Ishikawa (cell line): ENCODE data around the gene REXO2.

ENCODE experiments used
- CEBPB ChIP-seq: IDR thresholded peaks from 2 replicates; pipeline ENCODE4 v1.6.1; 2012
- CREB1 ChIP-seq: IDR thresholded peaks from 2 replicates; pipeline ENCODE4 v1.6.1; 2012; ENCODE audit warnings: low read depth
- EGR1 ChIP-seq: IDR thresholded peaks from 2 replicates; pipeline ENCODE4 v1.6.1; 2012
- EP300 ChIP-seq: IDR thresholded peaks from 2 replicates; pipeline ENCODE4 v1.6.1; 2012; ENCODE audit warnings: borderline replicate concordance
- FOXM1 ChIP-seq: IDR thresholded peaks from 2 replicates; pipeline ENCODE4 v1.6.1; 2012; ENCODE audit warnings: low read depth, borderline replicate concordance
- MAX ChIP-seq: IDR thresholded peaks from 2 replicates; pipeline ENCODE4 v1.6.1; 2012
- NFIC ChIP-seq: IDR thresholded peaks from 2 replicates; pipeline ENCODE4 v1.6.1; 2012
- RAD21 ChIP-seq: IDR thresholded peaks from 2 replicates; pipeline ENCODE4 v1.6.1; 2012; ENCODE audit warnings: low read depth
- REST ChIP-seq: IDR thresholded peaks from 2 replicates; pipeline ENCODE4 v1.6.1; 2012; ENCODE audit warnings: low read depth, mild to moderate bottlenecking
- TAF1 ChIP-seq: IDR thresholded peaks from 2 replicates; pipeline ENCODE4 v1.6.1; 2012; ENCODE audit warnings: low read depth, mild to moderate bottlenecking
- TCF12 ChIP-seq: IDR thresholded peaks from 2 replicates; pipeline ENCODE4 v1.6.1; 2012; ENCODE audit warnings: low read depth
- TEAD4 ChIP-seq: IDR thresholded peaks from 2 replicates; pipeline ENCODE4 v1.6.1; 2012
- USF1 ChIP-seq: IDR thresholded peaks from 2 replicates; pipeline ENCODE4 v1.6.1; 2012
- YY1 ChIP-seq: IDR thresholded peaks from 2 replicates; pipeline ENCODE4 v1.6.1; 2012; ENCODE audit warnings: low read depth
- ZBTB7A ChIP-seq: IDR thresholded peaks from 2 replicates; pipeline ENCODE4 v1.6.1; 2012; ENCODE audit warnings: low read depth

Gene REXO2

GRCh38 chr11:114472661-114473060 lies 33.4 kb downstream of the REXO2 start:
- TF ChIP-seq EGR1 (no peak), USF1 (no peak), TEAD4 (no peak)

GRCh38 chr11:114478001-114478410 lies 38.7 kb downstream of the REXO2 start:
- no peak for TF ChIP-seq TEAD4
- no peak for TF ChIP-seq EP300
- TF ChIP-seq USF1: no peak
- TF ChIP-seq NFIC: no peak
- no peak for TF ChIP-seq RAD21
- TF ChIP-seq FOXM1: no peak
- no peak for TF ChIP-seq TAF1
- no peak for TF ChIP-seq YY1
- no peak for TF ChIP-seq TCF12
- no peak for TF ChIP-seq REST
- no peak for TF ChIP-seq MAX
- TF ChIP-seq CREB1: no peak
- TF ChIP-seq ZBTB7A: no peak
- TF ChIP-seq CEBPB: no peak
- TF ChIP-seq EGR1: no peak

- no peak for TF ChIP-seq NFIC
- TF ChIP-seq RAD21: peak; percentile 29; the same call in 1 of the 2 replicates
Measured at GRCh38 chr11:114478768-114479167, 39.5 kb downstream of the REXO2 start.

GRCh38 chr11:114479331-114479730 lies 40.1 kb downstream of the REXO2 start:
- TF ChIP-seq NFIC (no peak), TAF1 (no peak), USF1 (no peak), FOXM1 (no peak), ZBTB7A (no peak), YY1 (no peak)

- TF ChIP-seq FOXM1: no peak
Measured at GRCh38 chr11:114482114-114482513, 42.8 kb downstream of the REXO2 start.

GRCh38 chr11:114483929-114484328 lies 44.7 kb downstream of the REXO2 start:
- TF ChIP-seq FOXM1 (no peak), REST (no peak), TEAD4 (no peak), YY1 (no peak), TCF12 (no peak), CEBPB (no peak), NFIC (no peak), TAF1 (no peak), EP300 (no peak), EGR1 (no peak), USF1 (no peak)

- TF ChIP-seq YY1: no peak
- TF ChIP-seq REST: no peak
- no peak for TF ChIP-seq EGR1
- TF ChIP-seq MAX: no peak
Measured at GRCh38 chr11:114496915-114497314, 57.6 kb downstream of the REXO2 start.
